IMR-90 (cell line): ENCODE results near the gene SLC12A8. TPM values are rescaled to one million over a fixed set of nuclear protein-coding genes. Genes with fewer than 3 reads are reported as not detected.
A peak's percentile ranks its signal among the peaks of the same experiment; 100 is the strongest.

ENCODE experiments used
- ATAC-seq: fragments of 200-7000 bp; cut with Tn5 transposase; 2 replicates; pipeline ENCODE4 v1.9.1; 2020; ENCODE audit warnings: low read depth, mild to moderate bottlenecking, moderate library complexity
- BruUV-seq: library from RNA; stranded (reverse); fragments of 400-500 nt; replicated peaks from 2 replicates; lab custom pipeline; 2021; lab: Mats Ljungman, UMichigan
- CTCF ChIA-PET: fragments of 300-600 bp; formaldehyde crosslinking; extraction: SDS; loops from one replicate; lab custom pipeline; 2021; ENCODE audit warnings: antibody characterized with exemption; lab: Yijun Ruan, JAX
- POLR2A ChIA-PET: fragments of 300-600 bp; sonication (Branson Sonifier 250); formaldehyde crosslinking; loops from one replicate; lab custom pipeline; 2022; ENCODE audit warnings: antibody characterized with exemption; ENCODE audit not compliant: unreplicated experiment; lab: Charles Lee
- DNase-seq: peaks from one replicate; pipeline ENCODE4 v3.0.0; 2013
- H2AFZ ChIP-seq: replicated peaks from 2 replicates; pipeline ENCODE3; 2013; ENCODE audit warnings: low read length, mild to moderate bottlenecking; ENCODE audit not compliant: poor library complexity
- H2AK5ac ChIP-seq: 2 replicates; pipeline ENCODE4 v1.6.1; 2013; ENCODE audit warnings: low read depth, low read length, inconsistent platforms
- H2AK9ac ChIP-seq: replicated peaks from 2 replicates; pipeline ENCODE3; 2013; ENCODE audit warnings: mild to moderate bottlenecking, low read depth, low read length, moderate library complexity; ENCODE audit not compliant: poor library complexity
- H2BK120ac ChIP-seq: 2 replicates; pipeline ENCODE4 v1.6.1; 2013; ENCODE audit warnings: low read depth, low read length, inconsistent platforms
- H2BK15ac ChIP-seq: 3 replicates; pipeline ENCODE4 v1.6.1; 2013; ENCODE audit warnings: low read depth, low read length, inconsistent platforms
- H2BK20ac ChIP-seq: 2 replicates; pipeline ENCODE4 v1.6.1; 2013; ENCODE audit warnings: low read depth, mild to moderate bottlenecking, inconsistent platforms, low read length, moderate library complexity
- H2BK5ac ChIP-seq: 2 replicates; pipeline ENCODE4 v1.6.1; 2013; ENCODE audit warnings: mild to moderate bottlenecking, low read depth, low read length, inconsistent platforms; ENCODE audit not compliant: poor library complexity, severe bottlenecking
- H3K14ac ChIP-seq: replicated peaks from 2 replicates; pipeline ENCODE4 v1.6.1; 2013; ENCODE audit warnings: low read depth, low read length, inconsistent platforms
- H3K18ac ChIP-seq: 2 replicates; pipeline ENCODE4 v1.6.1; 2013; ENCODE audit warnings: low read depth, low read length, control low read depth
- H3K23ac ChIP-seq: 2 replicates; pipeline ENCODE4 v1.6.1; 2013; ENCODE audit warnings: low read depth, low read length, inconsistent platforms
- H3K27ac ChIP-seq: 2 replicates; pipeline ENCODE4 v1.5.1; 2013; ENCODE audit warnings: mild to moderate bottlenecking, control low read depth, low read length; ENCODE audit not compliant: insufficient read depth
- H3K27me3 ChIP-seq: 2 replicates; pipeline ENCODE4 v1.6.1; 2013; ENCODE audit warnings: low read length; ENCODE audit not compliant: control insufficient read depth, insufficient read depth
- H3K36me3 ChIP-seq: 2 replicates; pipeline ENCODE4 v1.6.1; 2013; ENCODE audit warnings: low read length, mixed read lengths; ENCODE audit not compliant: control insufficient read depth, insufficient read depth
- H3K4ac ChIP-seq: 2 replicates; pipeline ENCODE4 v1.6.1; 2013; ENCODE audit warnings: low read depth, low read length, inconsistent platforms
- H3K4me1 ChIP-seq: 2 replicates; pipeline ENCODE4 v1.6.1; 2013; ENCODE audit warnings: low read length, mixed read lengths; ENCODE audit not compliant: control insufficient read depth, insufficient read depth
- H3K4me2 ChIP-seq: 2 replicates; pipeline ENCODE4 v1.6.1; 2013; ENCODE audit warnings: low read depth, mild to moderate bottlenecking, control low read depth, low read length, moderate library complexity
- H3K4me3 ChIP-seq: 2 replicates; pipeline ENCODE4 v1.5.1; 2013; ENCODE audit warnings: low read depth, mild to moderate bottlenecking, control low read depth, low read length, moderate library complexity; ENCODE audit not compliant: insufficient read depth
- H3K56ac ChIP-seq: 2 replicates; pipeline ENCODE4 v1.6.1; 2013; ENCODE audit warnings: low read length, inconsistent platforms; ENCODE audit not compliant: insufficient read depth; ENCODE audit errors: extremely low read depth
- H3K79me1 ChIP-seq, 2 experiments: 2 replicates each; pipeline ENCODE4 v1.6.1; 2013; ENCODE audit warnings: low read length in 2 of 2, inconsistent platforms in 1 of 2, low read depth in 1 of 2
- H3K9ac ChIP-seq: 2 replicates; pipeline ENCODE4 v1.6.1; 2013; ENCODE audit warnings: low read depth, low read length, control low read depth
- H3K9me1 ChIP-seq: 2 replicates; pipeline ENCODE4 v1.6.1; 2013; ENCODE audit warnings: low read length, inconsistent platforms; ENCODE audit not compliant: insufficient read depth
- H3K9me3 ChIP-seq: 2 replicates; pipeline ENCODE4 v1.6.1; 2013; ENCODE audit warnings: low read length; ENCODE audit not compliant: control insufficient read depth, insufficient read depth
- H4K20me1 ChIP-seq: 2 replicates; pipeline ENCODE4 v1.6.1; 2013; ENCODE audit warnings: low read length, inconsistent platforms; ENCODE audit not compliant: insufficient read depth
- H4K5ac ChIP-seq: 2 replicates; pipeline ENCODE4 v1.6.1; 2013; ENCODE audit warnings: mild to moderate bottlenecking, low read depth, low read length, control low read depth
- H4K8ac ChIP-seq, 2 experiments: 2 replicates each; pipeline ENCODE4 v1.6.1; 2013; ENCODE audit warnings: low read depth in 2 of 2, low read length in 2 of 2, control low read depth in 1 of 2, inconsistent platforms in 1 of 2
- H4K91ac ChIP-seq: 2 replicates; pipeline ENCODE4 v1.6.1; 2013; ENCODE audit warnings: low read depth, low read length, inconsistent platforms; ENCODE audit not compliant: insufficient read depth
- MAFK ChIP-seq: IDR thresholded peaks from 2 replicates; pipeline ENCODE4 v1.6.1; 2012; ENCODE audit warnings: low read depth, low read length, improper control_type of control experiment
- MXI1 ChIP-seq: IDR thresholded peaks from 2 replicates; pipeline ENCODE4 v1.6.1; 2012; ENCODE audit warnings: low read depth, mild to moderate bottlenecking, low read length, moderate library complexity, borderline replicate concordance
- RAD21 ChIP-seq: IDR thresholded peaks from 2 replicates; pipeline ENCODE4 v1.6.1; 2012; ENCODE audit warnings: low read length, improper control_type of control experiment
- RCOR1 ChIP-seq: IDR thresholded peaks from 2 replicates; pipeline ENCODE4 v1.6.1; 2012; ENCODE audit warnings: mild to moderate bottlenecking, low read length, improper control_type of control experiment; ENCODE audit not compliant: insufficient replicate concordance
- WGBS, 2 experiments: methylation state at CpG; one replicate each; pipeline versions ENCODE4 v1.1.5 to v1.1.7; 2013; ENCODE audit warnings: missing lambda C conversion rate in 2 of 2; ENCODE audit not compliant: insufficient read length in 1 of 2; ENCODE audit errors: extremely low coverage in 2 of 2; 5-methylcytosine and 5-hydroxymethylcytosine counted together
- dilution Hi-C: fragments of 300-500 bp; cut with HindIII; formaldehyde crosslinking; loops from one replicate; pipeline ENCODE4 v1.14.3; 2018; ENCODE audit warnings: low sequenced_read_pairs; ENCODE audit not compliant: unreplicated experiment
- in situ Hi-C: fragments of 300-500 bp; cut with MboI; formaldehyde crosslinking; loops from 3 replicates; pipeline ENCODE4 v1.14.3; 2019; ENCODE audit warnings: low sequenced_read_pairs, inconsistent platforms, mixed read lengths
- intact Hi-C: fragments of 100-400 bp; cut with micrococcal nuclease; formaldehyde crosslinking; loops from 2 replicates; pipeline ENCODE4 v1.10.0; 2022
- polyA plus RNA-seq, 3 experiments: library from polyadenylated mRNA; depleted of rRNA; stranded (reverse); fragments of >200 nt; gene quantifications; 2 replicates each; pipeline ENCODE4 v1.2.3, GENCODE V29; 2012; ENCODE audit warnings: low replicate concordance in 1 of 3
- total RNA-seq: library from RNA; depleted of rRNA; stranded (reverse); fragments of >200 nt; gene quantifications from 2 replicates; pipeline ENCODE4 v1.2.3, GENCODE V29; 2012

Gene SLC12A8
- total and polyA plus RNA-seq, 2 of the 4 experiments (the other 2 are of a cell fraction), result 2.2 to 4.3 TPM

DNA sequence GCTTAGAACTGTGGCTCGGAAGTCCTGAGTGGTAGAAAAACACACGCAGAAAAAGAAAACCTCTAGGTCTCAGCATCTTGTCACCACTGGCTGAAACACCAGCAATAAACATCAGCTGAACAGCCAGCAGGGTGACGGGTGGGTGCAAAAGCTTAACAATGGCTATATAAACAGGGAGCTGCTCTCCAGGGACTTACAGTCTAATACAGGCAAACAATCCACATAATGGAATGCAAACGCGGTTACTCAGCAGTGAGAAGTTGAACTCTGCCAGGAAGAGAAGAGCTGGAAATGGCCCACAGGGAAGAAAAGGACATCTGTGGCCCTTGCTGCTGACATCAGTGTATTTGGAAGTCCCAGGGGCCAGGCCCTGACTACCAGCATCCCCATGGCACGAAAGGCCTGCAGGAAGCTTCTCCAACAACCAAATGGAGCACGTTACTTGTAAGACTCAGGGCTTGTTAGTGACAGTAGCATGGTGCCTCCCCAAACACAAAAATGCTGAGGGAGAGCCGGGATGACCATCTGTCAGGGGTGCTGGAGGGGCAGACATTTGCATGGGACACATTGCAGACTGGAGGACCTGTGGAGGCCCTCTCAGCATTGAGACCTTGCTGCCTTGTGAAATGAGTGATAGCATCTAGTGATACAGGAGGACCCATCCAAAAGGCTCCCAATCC, 159.8 kb downstream of the SLC12A8 start:
- no peaks in the 10 kb centered on the region for H3K9me3 ChIP-seq
- peak overlapping the region; percentile 50 for H3K23ac ChIP-seq
- H3K9ac ChIP-seq, result peak overlapping the region; percentile 94
- peak overlapping the region; percentile 78; the same call in 1 of the 3 replicates for H2BK15ac ChIP-seq
- 7% methylated on average over 3 of the region's 8 CpGs; no CpG with 5 or more reads in 1 of the 2 experiments for WGBS, 2 experiments
- peak overlapping the region; percentile 28 for H2AK5ac ChIP-seq
- peak overlapping the region; percentile 29 for H2AFZ ChIP-seq
- POLR2A ChIA-PET, result interaction anchor here (1.1 kb wide), 1 partner anchor 57 kb away, joined by 3 read pairs; no protein-coding TSS in a partner anchor
- peak; percentile 28 for ATAC-seq
- peak overlapping the region; percentile 95 for H2BK5ac ChIP-seq
- peak overlapping the region; percentile 37 to 59; a peak in 3 of 4 replicates for H4K8ac ChIP-seq
- peaks cover 27% of the 10 kb centered on the region for H3K36me3 ChIP-seq
- H4K20me1 ChIP-seq, result peaks cover 63% of the 10 kb centered on the region
- TF ChIP-seq MAFK (peak; percentile 38; the same call in 1 of the 2 replicates), MXI1 (peak; percentile 53; the same call in 1 of the 2 replicates), RCOR1 (peak; percentile 30), RAD21 (no peak)
- DNase-seq, result peak; percentile 92
- peak overlapping the region; percentile 54 for H4K5ac ChIP-seq
- peak overlapping the region; percentile 95 for H3K4me2 ChIP-seq
- peaks cover 30 to 69% of the 10 kb centered on the region in 2 experiments for H3K79me1 ChIP-seq
- peak overlapping the region; percentile 33 for H3K4me3 ChIP-seq
- H3K27ac ChIP-seq, result peak overlapping the region; percentile 94
- H4K91ac ChIP-seq, result peak overlapping the region; percentile 77
- H3K4me1 ChIP-seq, result peaks cover 30% of the 10 kb centered on the region
- H2BK120ac ChIP-seq, result peak overlapping the region; percentile 62
- peaks cover 38% of the 10 kb centered on the region for H3K9me1 ChIP-seq
- H3K18ac ChIP-seq, result peak overlapping the region; percentile 73
- intact Hi-C loops (loop anchor here (1.0 to 5.0 kb wide), 4 partner anchors 75 to 535 kb away; no protein-coding TSS in a partner anchor), in situ Hi-C loops (no loop called here), dilution Hi-C loops (no loop called here)
- H2BK20ac ChIP-seq, result peak overlapping the region; percentile 74
- CTCF ChIA-PET, result interaction anchor here (0.9 to 1.0 kb wide), 2 partner anchors 57 to 142 kb away, joined by 3 to 4 read pairs; no protein-coding TSS in a partner anchor
- peak overlapping the region; percentile 58 for H3K4ac ChIP-seq
- H2AK9ac ChIP-seq, result peak overlapping the region; percentile 88
- peak overlapping the region; percentile 71 for H3K14ac ChIP-seq
- H3K56ac ChIP-seq, result peak overlapping the region; percentile 41
- H3K27me3 ChIP-seq, result no peaks in the 10 kb centered on the region
- no TSS peak for BruUV-seq
